GM23338 (cell line): Measurements from ENCODE around the gene ADGRD2. TPM values are rescaled to one million over a fixed set of nuclear protein-coding genes. Genes with fewer than 3 reads are reported as not detected.
A peak's percentile ranks its signal among the peaks of the same experiment; 100 is the strongest.

ENCODE experiments used
- ATAC-seq: fragments of 200-7000 bp; cut with Tn5 transposase; 3 replicates; pipeline ENCODE4 v1.9.1; 2020
- DNase-seq: peaks from one replicate; pipeline ENCODE4 v3.0.0-alpha.2; 2015; ENCODE audit warnings: low spot score
- H2AFZ ChIP-seq: fragments of 200-600 bp; sonication (generic); 2 replicates; pipeline ENCODE4 v1.8.0; 2016; ENCODE audit warnings: antibody characterized with exemption, mild to moderate bottlenecking, moderate library complexity
- H3F3A ChIP-seq: fragments of 200-600 bp; sonication (generic); replicated peaks from 2 replicates; pipeline ENCODE4 v1.8.0; 2017; ENCODE audit warnings: antibody characterized with exemption, mixed run types, low read depth
- H3K27ac ChIP-seq: fragments of 200-600 bp; sonication (generic); 2 replicates; pipeline ENCODE4 v1.6.1; 2016; ENCODE audit warnings: low read depth
- H3K27me3 ChIP-seq: fragments of 200-600 bp; sonication (generic); 2 replicates; pipeline ENCODE4 v1.8.0; 2016; ENCODE audit warnings: mild to moderate bottlenecking, mixed run types, moderate library complexity; ENCODE audit not compliant: insufficient read depth
- H3K36me3 ChIP-seq: fragments of 200-600 bp; sonication (generic); 2 replicates; pipeline ENCODE4 v1.8.0; 2016; ENCODE audit warnings: mild to moderate bottlenecking; ENCODE audit not compliant: insufficient read depth
- H3K4me1 ChIP-seq: fragments of 200-600 bp; sonication (generic); 2 replicates; pipeline ENCODE4 v1.8.0; 2016; ENCODE audit warnings: mild to moderate bottlenecking, moderate library complexity; ENCODE audit not compliant: insufficient read depth
- H3K4me2 ChIP-seq: fragments of 200-600 bp; sonication (generic); 2 replicates; pipeline ENCODE4 v1.7.1; 2017; ENCODE audit warnings: mixed run types
- H3K4me3 ChIP-seq: fragments of 200-600 bp; sonication (generic); 2 replicates; pipeline ENCODE4 v1.6.1; 2016; ENCODE audit warnings: mixed run types
- H3K79me2 ChIP-seq: fragments of 200-600 bp; sonication (generic); replicated peaks from 2 replicates; pipeline ENCODE4 v1.8.0; 2017; ENCODE audit warnings: mild to moderate bottlenecking; ENCODE audit not compliant: insufficient read depth
- H3K9me2 ChIP-seq: fragments of 200-600 bp; sonication (generic); 2 replicates; pipeline ENCODE4 v1.8.0; 2017; ENCODE audit not compliant: insufficient read depth
- H4K20me1 ChIP-seq: fragments of 200-600 bp; sonication (generic); replicated peaks from 2 replicates; pipeline ENCODE4 v1.8.0; 2017; ENCODE audit warnings: mild to moderate bottlenecking; ENCODE audit not compliant: insufficient read depth
- H3K27ac Mint-ChIP-seq: 2 replicates; pipeline ENCODE4 v1.8.0; 2020; ENCODE audit warnings: inconsistent platforms, mild to moderate bottlenecking, moderate library complexity, mixed read lengths
- H3K27me3 Mint-ChIP-seq: 3 replicates; pipeline ENCODE4 v1.8.0; 2022; ENCODE audit warnings: low read depth, mild to moderate bottlenecking, moderate library complexity, mixed read lengths, inconsistent platforms; ENCODE audit not compliant: insufficient read depth, poor library complexity
- H3K36me3 Mint-ChIP-seq: 3 replicates; pipeline ENCODE4 v1.8.0; 2021; ENCODE audit warnings: low read depth, mild to moderate bottlenecking, inconsistent platforms, moderate library complexity, mixed read lengths
- H3K4me1 Mint-ChIP-seq: 3 replicates; pipeline ENCODE4 v1.8.0; 2020; ENCODE audit warnings: mild to moderate bottlenecking, inconsistent platforms, mixed read lengths
- H3K4me3 Mint-ChIP-seq: 3 replicates; pipeline ENCODE4 v1.8.0; 2021; ENCODE audit warnings: moderate library complexity, mild to moderate bottlenecking, inconsistent platforms, mixed read lengths
- H3K9me3 Mint-ChIP-seq: 3 replicates; pipeline ENCODE4 v1.8.0; 2020; ENCODE audit warnings: moderate library complexity, mild to moderate bottlenecking, inconsistent platforms, mixed read lengths
- EZH2phosphoT487 ChIP-seq: fragments of 200-600 bp; sonication (generic); IDR thresholded peaks from one replicate; pipeline ENCODE4 v1.8.1; 2018; ENCODE audit warnings: antibody characterized with exemption; ENCODE audit not compliant: unreplicated experiment
- JUNB ChIP-seq: IDR thresholded peaks from one replicate; pipeline ENCODE4 v1.6.1; 2016; ENCODE audit warnings: antibody characterized with exemption; ENCODE audit not compliant: unreplicated experiment
- polyA plus RNA-seq: library from polyadenylated mRNA; unstranded; fragments of >200 nt; fragmentation: Nextera tagmentation; extraction: Ambion mirVana; gene quantifications from 2 replicates; pipeline ENCODE4 v1.2.1, GENCODE V29; 2016
- total RNA-seq: library from RNA; depleted of rRNA; stranded (reverse); fragments of >200 nt; shearing (Covaris generic); gene quantifications from 2 replicates; pipeline ENCODE4 v1.2.3, GENCODE V29; 2014
- TF ChIP-seq, protein P1 (sequence below): fragments of 250-450 bp; sonication (Bioruptor Pico); IDR thresholded peaks from 2 replicates; pipeline ENCODE4 v1.5.0; 2020; ENCODE audit warnings: mild to moderate bottlenecking, moderate library complexity
- TF ChIP-seq, protein P2 (sequence below), 2 experiments: fragments of 200-600 bp in 1 of 2; sonication (generic) in 1 of 2; conservative IDR thresholded peaks; 2 replicates each; pipeline versions ENCODE4 v1.5.1 to v1.6.1; 2016 to 2017; ENCODE audit warnings: antibody characterized with exemption in 2 of 2, low read depth in 2 of 2, mild to moderate bottlenecking in 2 of 2, moderate library complexity in 1 of 2

The ADGRD2 gene
- total and polyA plus RNA-seq, 2 experiments from 2014 or later = 0.45 to 0.78 TPM

DNA sequence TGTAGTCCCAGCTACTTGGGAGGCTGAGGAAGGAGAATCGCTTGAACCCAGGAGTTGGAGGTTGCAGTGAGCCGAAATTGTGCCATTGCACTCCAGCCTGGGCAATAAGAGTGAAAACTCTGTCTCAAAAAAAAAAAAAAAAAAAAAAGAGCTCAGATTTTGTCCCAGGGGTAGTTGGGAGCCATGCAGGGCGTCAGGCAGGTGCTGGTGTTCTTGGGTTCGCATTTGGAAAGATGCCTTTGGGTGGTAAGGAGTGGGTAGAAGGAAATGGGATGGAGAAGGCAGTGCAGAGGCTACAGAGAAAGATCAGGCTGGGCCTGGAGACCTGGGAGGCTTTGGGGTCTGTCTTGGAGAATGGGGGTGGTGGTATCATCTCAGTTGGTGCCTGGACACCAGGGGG is 23.9 kb downstream of the ADGRD2 start (continued):
- TF ChIP-seq, protein P1, sequence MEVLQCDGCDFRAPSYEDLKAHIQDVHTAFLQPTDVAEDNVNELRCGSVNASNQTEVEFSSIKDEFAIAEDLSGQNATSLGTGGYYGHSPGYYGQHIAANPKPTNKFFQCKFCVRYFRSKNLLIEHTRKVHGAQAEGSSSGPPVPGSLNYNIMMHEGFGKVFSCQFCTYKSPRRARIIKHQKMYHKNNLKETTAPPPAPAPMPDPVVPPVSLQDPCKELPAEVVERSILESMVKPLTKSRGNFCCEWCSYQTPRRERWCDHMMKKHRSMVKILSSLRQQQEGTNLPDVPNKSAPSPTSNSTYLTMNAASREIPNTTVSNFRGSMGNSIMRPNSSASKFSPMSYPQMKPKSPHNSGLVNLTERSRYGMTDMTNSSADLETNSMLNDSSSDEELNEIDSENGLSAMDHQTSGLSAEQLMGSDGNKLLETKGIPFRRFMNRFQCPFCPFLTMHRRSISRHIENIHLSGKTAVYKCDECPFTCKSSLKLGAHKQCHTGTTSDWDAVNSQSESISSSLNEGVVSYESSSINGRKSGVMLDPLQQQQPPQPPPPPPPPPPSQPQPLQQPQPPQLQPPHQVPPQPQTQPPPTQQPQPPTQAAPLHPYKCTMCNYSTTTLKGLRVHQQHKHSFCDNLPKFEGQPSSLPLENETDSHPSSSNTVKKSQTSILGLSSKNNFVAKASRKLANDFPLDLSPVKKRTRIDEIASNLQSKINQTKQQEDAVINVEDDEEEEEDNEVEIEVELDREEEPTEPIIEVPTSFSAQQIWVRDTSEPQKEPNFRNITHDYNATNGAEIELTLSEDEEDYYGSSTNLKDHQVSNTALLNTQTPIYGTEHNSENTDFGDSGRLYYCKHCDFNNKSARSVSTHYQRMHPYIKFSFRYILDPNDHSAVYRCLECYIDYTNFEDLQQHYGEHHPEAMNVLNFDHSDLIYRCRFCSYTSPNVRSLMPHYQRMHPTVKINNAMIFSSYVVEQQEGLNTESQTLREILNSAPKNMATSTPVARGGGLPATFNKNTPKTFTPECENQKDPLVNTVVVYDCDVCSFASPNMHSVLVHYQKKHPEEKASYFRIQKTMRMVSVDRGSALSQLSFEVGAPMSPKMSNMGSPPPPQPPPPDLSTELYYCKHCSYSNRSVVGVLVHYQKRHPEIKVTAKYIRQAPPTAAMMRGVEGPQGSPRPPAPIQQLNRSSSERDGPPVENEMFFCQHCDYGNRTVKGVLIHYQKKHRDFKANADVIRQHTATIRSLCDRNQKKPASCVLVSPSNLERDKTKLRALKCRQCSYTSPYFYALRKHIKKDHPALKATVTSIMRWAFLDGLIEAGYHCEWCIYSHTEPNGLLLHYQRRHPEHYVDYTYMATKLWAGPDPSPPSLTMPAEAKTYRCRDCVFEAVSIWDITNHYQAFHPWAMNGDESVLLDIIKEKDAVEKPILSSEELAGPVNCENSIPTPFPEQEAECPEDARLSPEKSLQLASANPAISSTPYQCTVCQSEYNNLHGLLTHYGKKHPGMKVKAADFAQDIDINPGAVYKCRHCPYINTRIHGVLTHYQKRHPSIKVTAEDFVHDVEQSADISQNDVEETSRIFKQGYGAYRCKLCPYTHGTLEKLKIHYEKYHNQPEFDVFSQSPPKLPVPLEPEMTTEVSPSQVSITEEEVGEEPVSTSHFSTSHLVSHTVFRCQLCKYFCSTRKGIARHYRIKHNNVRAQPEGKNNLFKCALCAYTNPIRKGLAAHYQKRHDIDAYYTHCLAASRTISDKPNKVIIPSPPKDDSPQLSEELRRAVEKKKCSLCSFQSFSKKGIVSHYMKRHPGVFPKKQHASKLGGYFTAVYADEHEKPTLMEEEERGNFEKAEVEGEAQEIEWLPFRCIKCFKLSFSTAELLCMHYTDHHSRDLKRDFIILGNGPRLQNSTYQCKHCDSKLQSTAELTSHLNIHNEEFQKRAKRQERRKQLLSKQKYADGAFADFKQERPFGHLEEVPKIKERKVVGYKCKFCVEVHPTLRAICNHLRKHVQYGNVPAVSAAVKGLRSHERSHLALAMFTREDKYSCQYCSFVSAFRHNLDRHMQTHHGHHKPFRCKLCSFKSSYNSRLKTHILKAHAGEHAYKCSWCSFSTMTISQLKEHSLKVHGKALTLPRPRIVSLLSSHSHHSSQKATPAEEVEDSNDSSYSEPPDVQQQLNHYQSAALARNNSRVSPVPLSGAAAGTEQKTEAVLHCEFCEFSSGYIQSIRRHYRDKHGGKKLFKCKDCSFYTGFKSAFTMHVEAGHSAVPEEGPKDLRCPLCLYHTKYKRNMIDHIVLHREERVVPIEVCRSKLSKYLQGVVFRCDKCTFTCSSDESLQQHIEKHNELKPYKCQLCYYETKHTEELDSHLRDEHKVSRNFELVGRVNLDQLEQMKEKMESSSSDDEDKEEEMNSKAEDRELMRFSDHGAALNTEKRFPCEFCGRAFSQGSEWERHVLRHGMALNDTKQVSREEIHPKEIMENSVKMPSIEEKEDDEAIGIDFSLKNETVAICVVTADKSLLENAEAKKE = no peak
- no peak for TF ChIP-seq JUNB

DNA sequence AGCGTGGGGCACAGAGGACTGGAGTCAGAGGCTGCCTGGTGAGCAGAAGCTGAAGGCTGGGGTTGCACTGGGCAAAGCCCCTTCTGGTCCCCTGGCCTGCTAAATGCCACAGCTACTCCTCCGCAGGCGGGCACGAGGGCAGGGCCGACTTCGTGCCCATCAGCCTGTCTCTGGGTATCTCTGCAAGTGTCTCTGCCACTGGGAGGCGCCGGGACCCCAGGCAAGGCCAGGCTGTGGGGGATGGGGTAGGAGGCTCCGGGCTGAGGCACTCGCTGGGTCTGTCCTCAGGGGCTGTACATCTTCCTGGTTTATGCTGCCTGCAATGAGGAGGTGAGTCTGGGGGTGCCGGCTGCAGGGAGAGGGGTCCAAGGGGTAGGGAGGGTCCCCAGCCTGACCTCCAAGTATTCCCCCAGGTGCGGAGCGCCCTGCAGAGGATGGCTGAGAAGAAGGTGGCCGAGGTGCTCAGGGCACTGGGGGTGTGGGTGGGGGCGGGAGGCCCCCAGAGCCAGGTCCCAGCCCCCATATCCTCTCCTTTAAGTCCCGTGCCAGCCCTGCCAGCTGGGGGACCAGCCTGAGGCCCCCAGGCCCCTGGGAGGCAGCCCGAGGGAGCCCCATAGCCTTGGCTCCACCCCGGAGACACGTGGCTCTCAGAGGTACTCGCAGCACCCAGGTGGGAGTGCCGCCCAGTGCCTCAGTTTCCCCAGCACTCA is 25.1 kb downstream of the ADGRD2 start:
- Histone ChIP-seq H3K27me3 (peaks cover 42% of the 10 kb centered on the region), H4K20me1 (no peaks in the 10 kb centered on the region), H2AFZ (no peak overlapping the region), H3K4me2 (no peak overlapping the region; the same call in 1 of the 2 replicates), H3F3A (0 out of 2 replicates have a peak, but pooled peaks cover 2% of the 10 kb centered on the region), H3K79me2 (no peaks in the 10 kb centered on the region), H3K4me1 (peaks cover 9% of the 10 kb centered on the region; the same call in 1 of the 2 replicates), H3K36me3 (no peaks in the 10 kb centered on the region), H3K9me2 (no peaks in the 10 kb centered on the region), H3K4me3 (no peak overlapping the region), H3K27ac (no peak overlapping the region)
- Mint-ChIP-seq H3K9me3 (no peaks in the 10 kb centered on the region), H3K4me1 (peaks cover 12% of the 10 kb centered on the region), H3K4me3 (no peak overlapping the region), H3K27ac (no peak overlapping the region), H3K27me3 (peaks cover 32% of the 10 kb centered on the region), H3K36me3 (no peaks in the 10 kb centered on the region)
- ATAC-seq = peak; percentile 48
- peak; percentile 57 for DNase-seq
- TF ChIP-seq EZH2phosphoT487 = no peak
- TF ChIP-seq, protein P2, sequence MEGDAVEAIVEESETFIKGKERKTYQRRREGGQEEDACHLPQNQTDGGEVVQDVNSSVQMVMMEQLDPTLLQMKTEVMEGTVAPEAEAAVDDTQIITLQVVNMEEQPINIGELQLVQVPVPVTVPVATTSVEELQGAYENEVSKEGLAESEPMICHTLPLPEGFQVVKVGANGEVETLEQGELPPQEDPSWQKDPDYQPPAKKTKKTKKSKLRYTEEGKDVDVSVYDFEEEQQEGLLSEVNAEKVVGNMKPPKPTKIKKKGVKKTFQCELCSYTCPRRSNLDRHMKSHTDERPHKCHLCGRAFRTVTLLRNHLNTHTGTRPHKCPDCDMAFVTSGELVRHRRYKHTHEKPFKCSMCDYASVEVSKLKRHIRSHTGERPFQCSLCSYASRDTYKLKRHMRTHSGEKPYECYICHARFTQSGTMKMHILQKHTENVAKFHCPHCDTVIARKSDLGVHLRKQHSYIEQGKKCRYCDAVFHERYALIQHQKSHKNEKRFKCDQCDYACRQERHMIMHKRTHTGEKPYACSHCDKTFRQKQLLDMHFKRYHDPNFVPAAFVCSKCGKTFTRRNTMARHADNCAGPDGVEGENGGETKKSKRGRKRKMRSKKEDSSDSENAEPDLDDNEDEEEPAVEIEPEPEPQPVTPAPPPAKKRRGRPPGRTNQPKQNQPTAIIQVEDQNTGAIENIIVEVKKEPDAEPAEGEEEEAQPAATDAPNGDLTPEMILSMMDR (conservative IDR thresholded peaks at IDR 0.05; ENCODE audit: low read depth in 2 of 2) = peak; percentile 39 to 87; a peak in 3 of 4 replicates
